ENCODE measurements around the gene GATC.

GATC gene

DNA sequence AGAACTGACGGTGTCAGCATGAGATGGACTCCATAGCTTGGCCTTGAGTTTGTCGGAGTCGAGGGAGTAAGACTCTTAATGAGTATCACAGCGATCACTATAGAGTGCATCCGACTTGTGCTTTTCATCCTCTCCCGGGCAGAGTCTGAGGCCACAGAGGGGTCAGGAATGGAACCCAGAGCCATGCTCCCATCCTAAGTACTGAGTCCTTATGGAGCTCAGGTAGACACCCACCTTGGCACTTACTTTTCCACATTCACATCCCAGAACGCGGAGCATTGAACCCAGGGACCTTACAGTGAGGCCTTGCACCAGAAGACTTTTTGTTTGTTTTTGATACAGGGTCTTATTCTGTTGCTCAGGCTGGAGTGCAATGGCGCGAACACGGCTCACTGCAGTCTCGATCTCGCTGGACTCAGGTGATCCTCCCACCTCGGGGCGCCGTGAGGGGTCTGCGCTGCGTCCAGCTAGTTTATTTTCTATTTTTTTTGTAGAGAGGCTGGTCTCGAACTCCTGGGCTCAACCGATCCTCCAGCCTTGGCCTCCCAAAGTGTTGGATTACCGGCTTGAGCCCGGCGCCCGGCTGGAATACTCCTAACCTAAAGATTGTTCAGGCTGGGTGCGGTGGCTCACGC, 24.0 kb downstream of the GATC start:
- Histone ChIP-seq H3K4me3 (ENCODE audit: insufficient read depth, low read depth, low read length) (peak overlapping the region; percentile 90), H3K36me3 (ENCODE audit: control insufficient read depth, insufficient read depth, low read length) (peaks cover 9% of the 10 kb centered on the region), H3K27ac (ENCODE audit: insufficient read depth, low read depth, low read length, poor library complexity, severe bottlenecking) (no peak overlapping the region), H3K27me3 (ENCODE audit: control insufficient read depth, insufficient read depth, low read length, poor library complexity, severe bottlenecking) (no peaks in the 10 kb centered on the region), H3K4me1 (ENCODE audit: control insufficient read depth, insufficient read depth, low read length) (peaks cover 12% of the 10 kb centered on the region), H3K9me3 (ENCODE audit: control insufficient read depth, low read length) (no peaks in the 10 kb centered on the region)
- WGBS, 2 experiments: 69 to 72% methylated on average over 26 of the region's 26 CpGs

DNA sequence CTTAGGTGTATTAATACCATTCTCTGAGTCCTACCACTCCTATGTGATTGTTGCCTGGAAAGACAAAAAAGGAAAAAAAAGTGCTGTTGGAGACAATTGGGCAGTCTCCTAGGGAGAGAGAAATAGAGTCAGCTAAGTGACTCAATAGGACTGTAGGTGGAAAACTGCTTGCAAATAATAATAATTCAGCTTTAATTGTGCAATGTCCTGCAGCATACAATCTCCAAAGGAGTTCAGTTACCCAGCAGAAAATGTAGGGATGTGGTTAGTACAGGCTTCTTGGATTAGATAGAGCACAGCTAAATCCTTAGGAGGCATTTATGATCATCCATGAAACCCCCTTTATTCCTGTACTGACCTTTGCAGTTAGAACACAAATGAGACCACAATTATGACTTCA, 26.3 kb downstream of the GATC start:
- H3K9me3 ChIP-seq (ENCODE audit: control insufficient read depth, low read length): no peaks in the 10 kb centered on the region
- H3K36me3 ChIP-seq (ENCODE audit: control insufficient read depth, insufficient read depth, low read length): peaks cover 1% of the 10 kb centered on the region
- no peak overlapping the region for H3K4me3 ChIP-seq (ENCODE audit: insufficient read depth, low read depth, low read length)
- H3K27ac ChIP-seq (ENCODE audit: insufficient read depth, low read depth, low read length, poor library complexity, severe bottlenecking): no peak overlapping the region
- no peaks in the 10 kb centered on the region for H3K27me3 ChIP-seq (ENCODE audit: control insufficient read depth, insufficient read depth, low read length, poor library complexity, severe bottlenecking)
- H3K4me1 ChIP-seq (ENCODE audit: control insufficient read depth, insufficient read depth, low read length): peaks cover 4% of the 10 kb centered on the region

DNA sequence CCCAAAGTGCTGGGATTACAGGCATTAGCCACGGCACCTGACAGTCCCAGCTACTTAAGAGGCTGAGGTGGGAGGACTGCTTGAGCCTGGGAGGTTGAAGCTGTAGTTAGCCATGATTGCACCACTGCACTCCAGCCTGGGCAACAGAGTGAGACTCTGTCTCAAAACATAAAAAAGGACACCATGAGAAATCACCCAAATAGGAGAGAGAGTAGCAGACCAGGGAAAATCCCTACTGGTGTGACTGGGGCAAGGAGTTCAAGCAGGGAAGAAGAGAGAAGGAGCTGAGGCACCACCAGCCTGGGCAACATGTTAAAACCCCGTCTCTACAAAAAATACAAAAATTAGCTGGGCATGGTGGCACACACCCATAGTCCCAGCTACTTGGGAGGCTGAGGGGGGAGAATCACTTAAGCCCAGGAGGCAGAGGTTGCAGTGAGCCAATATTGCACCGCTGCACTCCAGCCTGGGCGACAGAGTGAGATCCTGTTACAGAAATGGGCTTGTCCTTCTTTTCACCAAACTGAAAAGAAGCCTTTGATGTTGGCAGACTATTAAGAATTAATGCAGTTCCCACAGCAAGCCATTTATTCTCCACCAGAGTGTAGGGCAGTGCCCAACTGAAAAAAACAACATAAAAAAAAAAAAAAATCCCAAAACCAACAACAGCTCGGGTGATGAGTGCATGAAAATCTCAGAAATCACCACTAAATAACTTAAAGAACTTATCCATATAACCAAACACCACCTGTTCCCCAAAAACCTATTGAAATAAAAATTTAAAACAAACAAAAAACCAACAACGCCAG, 27.8 kb downstream of the GATC start:
- no peaks in the 10 kb centered on the region for H3K4me1 ChIP-seq (ENCODE audit: control insufficient read depth, insufficient read depth, low read length)
- H3K36me3 ChIP-seq (ENCODE audit: control insufficient read depth, insufficient read depth, low read length): no peaks in the 10 kb centered on the region
- no peak overlapping the region for H3K4me3 ChIP-seq (ENCODE audit: insufficient read depth, low read depth, low read length)
- H3K9me3 ChIP-seq (ENCODE audit: control insufficient read depth, low read length): no peaks in the 10 kb centered on the region
- 88 to 92% methylated on average over 6 of the region's 6 CpGs for WGBS, 2 experiments
- no peak overlapping the region for H3K27ac ChIP-seq (ENCODE audit: insufficient read depth, low read depth, low read length, poor library complexity, severe bottlenecking)
- no peaks in the 10 kb centered on the region for H3K27me3 ChIP-seq (ENCODE audit: control insufficient read depth, insufficient read depth, low read length, poor library complexity, severe bottlenecking)

DNA sequence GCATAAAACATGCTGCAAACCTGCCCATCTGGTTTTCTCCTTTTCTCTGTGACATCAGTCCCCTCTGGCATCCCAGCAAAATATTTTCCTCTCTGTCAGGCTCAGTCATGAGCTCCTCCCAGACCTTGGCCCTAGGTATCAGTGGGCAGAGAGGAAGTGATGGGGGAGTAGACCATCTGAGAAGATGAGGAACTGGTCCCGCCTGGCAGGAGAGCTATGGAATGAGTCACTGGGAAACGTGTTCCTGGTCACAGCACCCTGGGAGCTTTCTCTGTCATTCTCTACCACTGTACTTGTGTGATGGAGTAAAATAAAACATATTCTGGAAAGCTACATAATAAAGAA, 28.3 kb downstream of the GATC start:
- no peaks in the 10 kb centered on the region for H3K27me3 ChIP-seq (ENCODE audit: control insufficient read depth, insufficient read depth, low read length, poor library complexity, severe bottlenecking)
- H3K9me3 ChIP-seq (ENCODE audit: control insufficient read depth, low read length): no peaks in the 10 kb centered on the region
- H3K4me1 ChIP-seq (ENCODE audit: control insufficient read depth, insufficient read depth, low read length): no peaks in the 10 kb centered on the region
- H3K4me3 ChIP-seq (ENCODE audit: insufficient read depth, low read depth, low read length): no peak overlapping the region
- no peak overlapping the region for H3K27ac ChIP-seq (ENCODE audit: insufficient read depth, low read depth, low read length, poor library complexity, severe bottlenecking)
- no peaks in the 10 kb centered on the region for H3K36me3 ChIP-seq (ENCODE audit: control insufficient read depth, insufficient read depth, low read length)
- 47 to 51% methylated on average over 2 of the region's 2 CpGs for WGBS, 2 experiments

DNA sequence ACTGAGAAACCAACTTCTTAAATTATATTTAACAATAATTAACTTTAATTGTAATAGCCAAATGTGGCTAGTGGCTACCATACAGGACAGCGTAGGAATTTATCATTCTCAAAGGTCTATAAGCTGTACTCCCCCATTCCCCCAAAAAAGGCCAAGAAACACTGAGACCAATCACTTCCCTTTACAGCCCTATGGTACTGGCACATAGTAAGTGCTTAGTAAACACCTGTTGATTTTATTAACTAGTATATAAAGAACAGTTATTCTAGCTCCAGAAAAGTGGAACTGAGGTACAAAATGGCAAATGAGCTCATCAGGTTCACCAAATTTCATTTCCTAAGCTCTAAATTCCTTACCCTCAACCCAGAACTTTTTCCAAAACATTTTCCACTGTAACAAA, 29.4 kb downstream of the GATC start:
- H3K4me3 ChIP-seq (ENCODE audit: insufficient read depth, low read depth, low read length): no peak overlapping the region

DNA sequence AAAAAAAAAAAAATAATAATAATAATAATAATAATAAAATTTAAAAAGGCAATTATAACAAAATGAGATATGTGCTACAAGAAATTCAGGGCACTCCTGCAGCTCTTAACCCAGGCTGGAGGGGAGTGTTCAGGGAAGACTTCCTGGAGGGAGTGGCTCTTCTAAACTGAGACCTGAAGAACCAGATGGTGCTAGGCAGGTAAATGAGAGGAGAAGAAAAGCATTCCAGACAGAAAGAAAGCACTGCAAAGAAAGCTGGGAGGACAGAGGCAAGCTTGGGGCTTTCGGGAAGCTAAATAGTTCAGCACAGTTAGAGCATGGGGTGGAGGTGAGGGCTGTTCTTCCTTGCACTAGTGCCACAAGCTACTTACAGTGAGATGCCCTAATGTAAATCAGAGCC, 33.2 kb downstream of the GATC start:
- H3K4me3 ChIP-seq (ENCODE audit: insufficient read depth, low read depth, low read length): no peak overlapping the region
- no peaks in the 10 kb centered on the region for H3K9me3 ChIP-seq (ENCODE audit: control insufficient read depth, low read length)
- WGBS, 2 experiments: 77 to 79% methylated on average over 1 of the region's 1 CpG

More for the DNA sequence above, 29.4 kb downstream of the GATC start:
- WGBS, 2 experiments: 89 to 100% methylated on average over 1 of the region's 1 CpG
- Histone ChIP-seq H3K36me3 (ENCODE audit: control insufficient read depth, insufficient read depth, low read length) (no peaks in the 10 kb centered on the region), H3K4me1 (ENCODE audit: control insufficient read depth, insufficient read depth, low read length) (no peaks in the 10 kb centered on the region), H3K27me3 (ENCODE audit: control insufficient read depth, insufficient read depth, low read length, poor library complexity, severe bottlenecking) (no peaks in the 10 kb centered on the region), H3K27ac (ENCODE audit: insufficient read depth, low read depth, low read length, poor library complexity, severe bottlenecking) (no peak overlapping the region), H3K9me3 (ENCODE audit: control insufficient read depth, low read length) (no peaks in the 10 kb centered on the region)

DNA sequence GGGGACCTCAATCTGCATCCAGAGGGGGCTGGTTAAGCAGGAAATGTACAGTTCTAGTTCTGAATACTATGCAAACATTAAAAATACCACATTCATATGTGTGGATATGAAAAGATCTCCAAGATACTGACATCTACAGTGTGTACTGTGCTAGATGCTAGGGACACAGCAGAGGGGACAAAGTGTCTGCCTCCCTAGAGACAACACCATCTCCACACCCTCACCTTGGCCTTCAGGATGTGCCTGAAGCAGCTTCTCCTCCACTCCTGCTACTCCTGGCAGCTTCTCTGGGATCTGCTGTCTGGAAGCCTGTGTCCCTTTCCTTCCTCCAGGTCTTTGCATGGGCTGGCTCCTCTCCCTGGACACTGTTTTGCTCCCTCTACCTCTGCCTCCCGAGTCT, 34.0 kb downstream of the GATC start:
- Histone ChIP-seq H3K36me3 (ENCODE audit: control insufficient read depth, insufficient read depth, low read length) (no peaks in the 10 kb centered on the region), H3K4me3 (ENCODE audit: insufficient read depth, low read depth, low read length) (no peak overlapping the region), H3K27ac (ENCODE audit: insufficient read depth, low read depth, low read length, poor library complexity, severe bottlenecking) (no peak overlapping the region), H3K27me3 (ENCODE audit: control insufficient read depth, insufficient read depth, low read length, poor library complexity, severe bottlenecking) (no peaks in the 10 kb centered on the region), H3K4me1 (ENCODE audit: control insufficient read depth, insufficient read depth, low read length) (no peaks in the 10 kb centered on the region), H3K9me3 (ENCODE audit: control insufficient read depth, low read length) (no peaks in the 10 kb centered on the region)
- WGBS, 2 experiments: 86 to 98% methylated on average over 1 of the region's 1 CpG

More for the DNA sequence above, 33.2 kb downstream of the GATC start:
- no peaks in the 10 kb centered on the region for H3K36me3 ChIP-seq (ENCODE audit: control insufficient read depth, insufficient read depth, low read length)
- no peaks in the 10 kb centered on the region for H3K27me3 ChIP-seq (ENCODE audit: control insufficient read depth, insufficient read depth, low read length, poor library complexity, severe bottlenecking)
- no peak overlapping the region for H3K27ac ChIP-seq (ENCODE audit: insufficient read depth, low read depth, low read length, poor library complexity, severe bottlenecking)
- no peaks in the 10 kb centered on the region for H3K4me1 ChIP-seq (ENCODE audit: control insufficient read depth, insufficient read depth, low read length)

DNA sequence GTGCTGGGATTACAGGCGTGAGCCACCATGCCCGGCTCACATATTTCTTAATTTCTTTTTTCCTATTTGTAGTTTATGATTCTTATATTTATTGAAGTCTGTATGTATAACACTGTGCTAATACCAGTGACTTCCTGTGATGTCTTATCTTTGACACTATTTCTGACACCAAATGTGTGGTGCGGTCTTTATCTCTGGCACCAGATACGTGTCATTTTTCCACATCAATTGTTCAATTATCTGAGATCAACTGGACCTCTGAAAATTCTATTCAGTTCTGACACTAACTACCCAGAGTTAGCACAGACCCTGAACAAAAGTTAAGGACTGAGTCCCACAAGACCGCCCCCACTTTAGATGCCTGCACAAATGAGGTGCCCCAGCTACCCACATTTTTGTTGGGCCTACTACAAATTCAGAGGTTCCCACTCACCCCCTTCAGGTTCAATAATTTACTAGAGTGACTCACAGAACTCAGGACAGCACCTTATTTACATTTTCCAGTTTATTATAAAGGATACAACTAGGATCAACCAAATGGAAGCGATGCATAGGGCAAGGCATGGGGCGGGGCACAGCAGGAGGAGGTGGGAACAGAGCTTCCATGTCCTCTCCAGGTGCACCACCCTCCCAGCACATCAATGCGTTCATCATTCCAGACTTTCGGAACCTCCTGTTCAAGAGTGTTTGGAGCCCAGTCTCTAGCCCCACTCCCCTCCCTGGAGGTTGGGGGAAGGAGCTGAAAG, 35.0 kb downstream of the GATC start:
- no peaks in the 10 kb centered on the region for H3K9me3 ChIP-seq (ENCODE audit: control insufficient read depth, low read length)
- WGBS, 2 experiments: 96 to 97% methylated on average over 7 to 9 of the region's 9 CpGs
- no peaks in the 10 kb centered on the region for H3K27me3 ChIP-seq (ENCODE audit: control insufficient read depth, insufficient read depth, low read length, poor library complexity, severe bottlenecking)
- no peak overlapping the region for H3K27ac ChIP-seq (ENCODE audit: insufficient read depth, low read depth, low read length, poor library complexity, severe bottlenecking)
- H3K36me3 ChIP-seq (ENCODE audit: control insufficient read depth, insufficient read depth, low read length): no peaks in the 10 kb centered on the region
- H3K4me3 ChIP-seq (ENCODE audit: insufficient read depth, low read depth, low read length): no peak overlapping the region
- H3K4me1 ChIP-seq (ENCODE audit: control insufficient read depth, insufficient read depth, low read length): no peaks in the 10 kb centered on the region

DNA sequence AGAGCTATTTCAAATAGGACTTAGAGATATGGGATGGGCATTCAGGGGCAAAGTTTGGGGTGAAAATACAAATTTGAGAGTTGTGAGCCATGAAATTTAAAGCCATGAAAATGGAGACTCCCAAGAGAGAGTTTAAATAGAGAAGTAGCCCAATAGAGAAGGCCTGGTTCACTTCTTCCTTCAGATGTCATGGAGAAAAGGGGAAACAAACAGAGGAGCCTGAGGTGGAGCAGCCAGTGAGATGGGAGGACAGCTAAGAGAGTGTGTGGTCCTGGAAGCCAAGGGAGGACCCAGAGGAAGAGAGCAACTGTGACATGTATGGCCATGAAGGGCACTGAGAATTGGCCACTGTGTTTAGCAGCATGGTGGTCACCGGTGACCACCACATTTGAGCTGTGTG, 37.4 kb downstream of the GATC start:
- Histone ChIP-seq H3K27ac (ENCODE audit: insufficient read depth, low read depth, low read length, poor library complexity, severe bottlenecking) (no peak overlapping the region), H3K9me3 (ENCODE audit: control insufficient read depth, low read length) (no peaks in the 10 kb centered on the region), H3K27me3 (ENCODE audit: control insufficient read depth, insufficient read depth, low read length, poor library complexity, severe bottlenecking) (no peaks in the 10 kb centered on the region), H3K36me3 (ENCODE audit: control insufficient read depth, insufficient read depth, low read length) (no peaks in the 10 kb centered on the region), H3K4me1 (ENCODE audit: control insufficient read depth, insufficient read depth, low read length) (no peaks in the 10 kb centered on the region), H3K4me3 (ENCODE audit: insufficient read depth, low read depth, low read length) (no peak overlapping the region)
- 92 to 94% methylated on average over 1 of the region's 1 CpG for WGBS, 2 experiments
